Activated CD4-positive, CD25-positive, alpha-beta regulatory T cell treated with anti-CD3 and anti-CD28 coated beads, Interleukin-2, amount 50 U/mL, for 16 hours (primary cell): ENCODE data around the gene SSBP2.

ENCODE experiments used
- DNase-seq: peaks from one replicate; pipeline ENCODE4 v3.0.0-alpha.2; 2020; ENCODE audit warnings: low read depth, low spot score

Gene SSBP2

DNA sequence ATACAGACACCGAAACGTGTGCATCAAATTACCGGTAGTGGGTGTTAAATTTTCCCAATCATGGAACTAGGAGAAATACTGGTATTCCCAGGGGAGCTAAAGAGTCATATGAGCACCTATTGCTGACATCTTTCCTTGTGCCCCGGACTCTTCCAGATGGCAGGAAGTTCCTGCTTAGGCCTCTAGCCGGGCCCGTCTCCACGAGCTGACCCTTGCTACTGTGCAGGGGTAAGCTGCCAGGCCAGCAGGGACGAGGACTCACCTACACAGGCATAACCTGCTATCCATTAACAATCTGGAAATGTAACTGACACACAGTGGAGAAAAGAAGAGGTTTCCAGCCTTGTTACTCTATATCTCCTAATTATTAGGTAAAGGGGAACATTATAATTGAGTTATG is 16.2 kb upstream of the SSBP2 start:
- DNase-seq = no peak

DNA sequence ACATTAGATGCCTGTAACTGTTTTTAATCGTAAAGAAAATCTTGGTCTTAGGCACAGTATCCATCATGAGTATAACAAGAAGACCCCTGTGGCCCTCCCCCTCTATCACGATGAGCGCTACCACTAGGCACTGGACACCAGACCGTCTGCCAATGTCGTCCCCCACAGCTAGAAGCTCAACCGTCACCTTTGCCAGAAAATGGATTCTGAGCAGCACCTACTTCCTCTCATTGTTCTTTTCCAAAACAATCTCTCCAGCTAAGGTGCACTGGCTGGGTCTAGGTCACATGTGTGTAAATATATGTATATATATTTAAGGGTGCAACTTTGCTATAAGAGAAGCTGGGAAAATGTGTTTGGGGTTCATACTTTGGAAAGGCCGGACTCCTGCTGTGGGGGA is 15.7 kb upstream of the SSBP2 start:
- no peak for DNase-seq

DNA sequence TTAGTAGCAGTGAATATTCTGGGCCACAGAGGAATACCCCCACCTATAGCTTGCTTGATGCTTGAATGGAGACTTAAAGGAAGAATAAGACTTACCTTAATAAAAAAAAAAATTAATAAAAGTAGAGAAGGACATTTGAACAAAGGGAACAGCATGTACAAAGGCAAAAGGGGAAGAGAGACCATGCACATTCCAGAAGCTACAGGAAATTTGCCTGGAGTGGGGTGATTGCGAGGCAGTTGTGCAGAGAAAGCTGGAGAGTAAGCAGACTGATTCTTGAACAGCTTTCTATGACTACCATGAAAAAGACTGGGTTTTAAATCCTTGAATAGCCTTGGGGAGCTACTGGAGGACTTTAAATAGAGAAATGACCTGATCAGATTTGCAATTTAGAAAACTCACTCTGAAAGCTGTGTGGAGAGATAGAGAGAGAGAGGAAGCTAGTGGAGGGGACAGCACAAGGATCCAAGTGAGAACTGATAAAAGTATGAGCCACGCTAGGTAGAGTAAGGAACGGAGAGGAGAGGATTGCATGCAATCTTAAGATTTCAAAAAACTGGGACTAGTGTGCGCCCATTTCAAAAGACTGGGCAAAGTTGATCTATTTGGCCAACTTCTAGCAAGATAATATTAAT is 12.5 kb upstream of the SSBP2 start:
- DNase-seq = no peak

DNA sequence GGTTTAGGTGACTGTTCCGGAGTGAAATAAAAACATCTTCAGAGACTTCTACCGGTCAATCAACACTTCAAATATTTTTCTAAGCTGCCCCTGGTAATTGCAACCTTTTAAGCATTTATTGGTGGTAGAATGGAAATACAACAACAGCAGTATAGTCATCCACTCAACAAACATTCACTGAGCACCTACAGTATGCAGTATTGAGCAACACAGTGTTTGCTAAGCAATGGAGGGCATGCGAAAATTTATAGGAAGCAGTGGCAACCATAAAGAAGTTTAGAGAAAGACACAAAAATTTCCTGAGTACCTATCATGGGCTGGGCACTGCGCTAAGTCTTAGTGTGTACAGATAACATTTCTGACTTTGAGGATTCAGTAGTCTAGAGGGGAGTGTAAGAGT is 12.0 kb upstream of the SSBP2 start:
- DNase-seq = no peak

DNA sequence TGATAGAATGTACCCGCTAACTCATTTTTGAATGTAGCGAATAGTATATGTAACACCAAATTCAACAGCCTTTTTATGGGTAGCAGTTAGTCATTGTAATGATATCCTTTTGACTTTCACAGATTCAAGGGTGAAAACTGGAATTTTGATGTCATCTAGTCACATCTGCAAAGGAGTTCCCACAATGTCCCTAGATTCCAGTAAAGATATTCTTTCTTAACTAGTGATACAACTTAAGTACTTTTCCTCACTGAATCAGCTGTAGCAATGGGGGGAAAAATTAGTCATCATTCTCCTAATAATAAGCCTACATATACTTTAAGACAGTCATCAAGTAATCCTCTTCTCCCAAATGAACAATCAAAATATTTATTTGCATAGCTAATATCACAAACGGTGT is 11.5 kb upstream of the SSBP2 start:
- DNase-seq = no peak

DNA sequence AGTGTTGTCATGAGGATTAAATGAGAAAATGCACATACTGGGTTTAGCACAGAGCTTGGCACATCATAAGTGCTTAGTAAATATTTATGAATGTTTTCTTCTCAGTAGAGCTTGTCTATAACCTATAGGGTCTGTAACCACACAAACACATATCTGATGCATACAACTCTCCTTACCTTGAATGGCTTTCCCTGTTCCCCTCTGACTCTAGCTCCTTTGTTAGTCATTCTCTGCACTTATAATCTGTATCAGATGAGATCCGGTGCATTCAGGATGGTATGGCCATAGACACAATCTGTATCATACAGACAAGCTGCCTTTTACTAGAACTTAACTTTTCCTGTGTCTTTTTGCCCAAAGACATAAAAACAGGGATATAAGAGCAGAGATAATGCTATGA is 11.1 kb upstream of the SSBP2 start:
- no peak for DNase-seq

DNA sequence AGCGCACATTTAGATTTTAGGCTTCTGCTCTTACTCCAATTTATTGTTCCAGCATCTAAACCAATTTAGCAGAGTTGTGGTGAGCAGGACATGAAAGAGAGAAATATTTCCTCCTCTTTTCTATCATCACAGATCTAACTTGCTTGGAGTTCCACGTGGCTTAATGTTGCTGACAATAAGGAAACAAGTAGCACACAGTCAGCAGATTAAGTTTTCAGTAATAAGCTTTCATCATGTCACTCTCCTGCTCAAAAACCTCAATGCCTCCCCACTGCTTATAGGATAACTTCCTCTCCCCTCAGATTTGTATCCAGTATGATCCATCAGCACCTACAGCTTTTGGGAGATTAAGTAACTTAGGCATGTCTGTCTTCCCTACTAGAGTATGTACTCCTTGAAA is 10.4 kb upstream of the SSBP2 start:
- no peak for DNase-seq

DNA sequence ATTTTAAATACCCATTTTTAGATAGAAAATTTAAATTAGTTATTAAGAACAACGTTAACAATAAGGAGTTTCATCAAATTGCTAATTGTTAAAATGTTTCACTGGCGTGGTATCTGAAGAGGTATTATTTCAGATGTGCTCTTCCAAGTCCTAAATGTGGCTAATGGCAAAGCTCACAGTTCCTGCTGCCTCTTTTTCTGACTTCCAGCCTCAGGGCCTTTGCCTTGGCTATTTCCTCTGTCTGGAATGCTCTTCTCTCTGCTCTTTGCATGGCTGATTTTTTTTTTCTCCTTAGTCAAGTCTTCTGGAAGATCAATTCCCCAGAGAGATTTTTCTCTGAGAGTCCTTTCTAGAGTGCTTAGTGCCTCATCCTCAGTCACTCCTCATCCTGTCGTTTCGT is 9.6 kb upstream of the SSBP2 start:
- no peak for DNase-seq

DNA sequence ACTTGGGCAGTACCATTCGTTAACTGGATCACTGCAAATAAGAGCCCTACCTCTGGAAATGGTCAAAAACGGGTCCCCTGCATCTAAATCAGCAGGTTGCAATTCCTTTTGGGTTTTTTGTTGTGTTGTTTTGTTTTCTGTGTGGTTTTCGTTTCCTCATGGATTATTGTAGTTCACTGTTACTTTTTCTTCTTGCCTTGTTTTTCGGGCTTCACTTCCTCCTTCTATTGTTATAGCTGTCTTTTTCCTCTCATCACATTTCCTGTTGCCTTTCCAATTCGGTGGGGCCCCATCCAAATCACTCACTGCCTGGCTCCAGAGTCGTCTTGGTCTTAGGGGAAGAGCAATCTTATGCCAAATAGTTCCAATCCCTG is 8.7 kb upstream of the SSBP2 start:
- DNase-seq = no peak

DNA sequence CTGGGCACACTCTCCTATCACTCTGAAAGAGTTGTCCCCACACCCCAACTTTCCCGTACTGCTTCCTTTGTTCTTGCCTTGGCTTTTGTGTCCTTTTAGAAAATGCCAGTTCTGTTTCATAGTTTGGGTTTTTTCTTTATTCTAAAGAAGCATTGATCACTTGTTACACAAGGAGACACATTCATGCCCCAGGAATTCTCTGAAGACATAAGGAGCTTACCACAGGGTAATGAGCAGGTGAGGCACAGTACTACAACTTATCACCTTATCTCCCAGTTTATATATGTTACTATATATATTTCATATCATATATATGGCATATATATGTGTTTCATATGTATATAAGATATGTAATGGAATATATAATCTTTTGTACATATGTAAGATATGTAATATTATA is 6.5 kb upstream of the SSBP2 start:
- DNase-seq = no peak

DNA sequence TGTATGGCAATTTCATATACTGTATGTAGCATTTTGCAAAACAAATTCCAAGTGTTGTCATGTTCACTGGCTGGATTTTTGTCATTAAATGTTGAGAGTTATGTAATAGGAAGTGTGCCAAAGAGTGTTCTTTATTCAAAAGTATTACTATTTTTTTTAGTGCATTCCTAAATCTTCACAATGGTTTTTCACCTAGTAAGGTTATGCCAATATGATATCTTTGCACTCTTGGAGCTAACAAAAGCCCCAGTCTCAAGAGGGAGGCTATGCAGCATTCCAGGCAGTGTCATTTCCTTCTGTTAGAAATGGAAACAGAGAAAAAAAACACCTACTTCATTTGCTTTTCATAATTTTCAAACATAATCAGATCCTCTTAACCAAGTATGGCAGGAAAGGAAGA is 5.1 kb upstream of the SSBP2 start:
- DNase-seq = no peak

DNA sequence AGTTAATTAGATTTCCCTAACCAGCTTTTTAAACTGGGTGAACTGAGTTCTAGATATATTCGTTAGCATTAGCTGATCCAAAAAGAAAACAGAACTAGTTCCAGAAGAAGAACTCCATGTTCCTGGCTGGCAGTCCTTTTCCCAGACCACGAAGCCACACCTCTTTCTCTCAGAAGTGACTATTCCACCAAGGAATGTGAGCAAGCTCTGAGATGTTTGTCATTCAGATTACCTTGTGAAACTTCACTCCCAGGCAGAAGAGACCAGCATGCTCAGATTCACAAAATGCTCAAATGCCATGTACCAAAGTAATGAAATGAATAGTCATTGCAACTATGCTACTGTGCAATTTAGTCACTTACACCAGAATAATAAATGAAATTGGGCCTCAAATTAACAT is 4.4 kb upstream of the SSBP2 start:
- no peak for DNase-seq

DNA sequence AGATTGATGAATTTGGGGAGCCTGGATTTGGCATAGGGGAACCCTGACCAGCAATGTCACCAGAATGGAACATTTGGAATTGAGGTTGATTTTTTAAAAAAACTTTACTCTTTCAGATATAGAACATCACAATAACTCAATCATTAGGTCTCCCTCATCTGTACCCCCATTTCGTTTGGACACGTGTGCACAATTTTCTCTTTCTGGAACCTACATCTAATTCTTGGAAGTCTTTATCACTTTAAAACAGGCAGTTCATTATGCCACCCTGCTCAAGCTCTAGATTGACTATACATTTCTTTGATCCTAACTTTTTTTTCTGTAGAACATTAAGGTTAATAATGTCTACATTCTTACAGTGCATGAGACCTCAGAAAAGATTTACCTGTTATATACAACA is 3.7 kb upstream of the SSBP2 start:
- no peak for DNase-seq

DNA sequence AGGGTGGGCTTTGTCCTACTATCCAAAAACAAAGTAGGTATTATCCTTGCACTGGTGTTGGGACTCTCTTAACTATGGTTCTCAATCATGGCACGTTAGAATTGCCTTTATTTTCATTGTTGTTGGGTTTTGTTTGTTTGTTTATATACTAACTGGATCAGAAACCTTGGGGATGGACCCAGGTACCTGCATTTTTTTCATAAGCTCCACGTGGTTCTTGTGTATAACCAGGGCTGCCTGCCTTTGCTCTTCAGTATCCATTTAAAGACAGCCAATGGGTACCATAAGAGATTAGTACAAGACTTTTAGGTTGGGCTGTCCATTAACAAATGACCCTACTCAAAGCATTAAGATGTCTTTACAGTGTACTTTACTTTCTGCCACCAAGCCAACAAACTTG is 2.5 kb upstream of the SSBP2 start:
- no peak for DNase-seq

DNA sequence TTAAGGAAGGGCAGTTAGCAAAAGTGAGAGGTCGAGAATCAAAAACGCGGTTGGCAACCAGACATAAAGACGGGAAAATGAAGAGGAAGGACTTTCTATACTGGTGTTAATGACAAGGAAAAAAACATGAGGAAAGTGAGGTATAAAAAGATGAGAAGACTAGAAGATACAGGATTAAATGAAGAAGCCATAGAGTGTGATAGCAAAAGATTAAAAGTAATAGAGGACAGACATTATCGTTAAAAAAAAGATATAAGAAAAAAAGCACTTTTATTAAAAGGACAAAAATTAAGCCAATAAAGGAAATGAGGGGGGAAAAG is 1.7 kb upstream of the SSBP2 start:
- DNase-seq = no peak

DNA sequence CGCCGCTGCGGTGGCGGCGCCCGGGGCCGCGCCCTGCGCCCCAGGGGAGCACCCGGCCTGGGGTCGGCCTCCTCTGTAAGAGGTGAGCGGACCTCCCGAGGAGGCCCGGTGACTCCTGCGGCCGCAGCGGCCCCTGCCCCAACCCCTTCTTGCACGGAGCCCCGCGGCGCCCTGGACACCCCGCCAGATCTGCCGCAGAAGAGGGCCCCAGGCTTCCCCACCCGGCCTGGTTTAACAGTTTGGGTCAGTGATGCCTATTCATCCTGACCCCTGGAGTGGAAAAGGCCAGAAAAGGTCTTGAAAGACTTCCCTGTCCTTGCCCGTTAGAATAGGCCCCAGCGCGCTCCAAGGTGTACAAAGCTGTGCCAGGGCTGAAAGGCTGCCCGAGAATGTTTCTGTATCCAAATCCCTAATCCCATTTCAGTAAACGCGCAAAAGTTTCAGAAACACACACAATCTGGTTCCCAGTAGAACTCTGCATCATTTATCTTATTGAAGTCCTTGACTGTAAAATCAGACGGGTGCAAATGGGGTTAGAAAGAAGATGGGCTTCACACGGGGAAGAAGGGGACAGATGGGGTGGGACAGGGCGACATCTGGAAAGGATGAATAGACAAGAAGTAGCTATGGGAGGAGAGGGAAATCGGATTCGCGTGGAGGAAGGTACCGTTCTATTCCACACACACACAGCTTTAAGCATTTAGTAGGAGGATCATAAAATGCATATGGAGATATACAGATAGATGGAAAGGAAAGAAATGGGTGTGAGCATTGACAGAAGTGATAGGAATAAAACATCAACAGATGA is 1.1 kb upstream of the SSBP2 start:
- DNase-seq = no peak

DNA sequence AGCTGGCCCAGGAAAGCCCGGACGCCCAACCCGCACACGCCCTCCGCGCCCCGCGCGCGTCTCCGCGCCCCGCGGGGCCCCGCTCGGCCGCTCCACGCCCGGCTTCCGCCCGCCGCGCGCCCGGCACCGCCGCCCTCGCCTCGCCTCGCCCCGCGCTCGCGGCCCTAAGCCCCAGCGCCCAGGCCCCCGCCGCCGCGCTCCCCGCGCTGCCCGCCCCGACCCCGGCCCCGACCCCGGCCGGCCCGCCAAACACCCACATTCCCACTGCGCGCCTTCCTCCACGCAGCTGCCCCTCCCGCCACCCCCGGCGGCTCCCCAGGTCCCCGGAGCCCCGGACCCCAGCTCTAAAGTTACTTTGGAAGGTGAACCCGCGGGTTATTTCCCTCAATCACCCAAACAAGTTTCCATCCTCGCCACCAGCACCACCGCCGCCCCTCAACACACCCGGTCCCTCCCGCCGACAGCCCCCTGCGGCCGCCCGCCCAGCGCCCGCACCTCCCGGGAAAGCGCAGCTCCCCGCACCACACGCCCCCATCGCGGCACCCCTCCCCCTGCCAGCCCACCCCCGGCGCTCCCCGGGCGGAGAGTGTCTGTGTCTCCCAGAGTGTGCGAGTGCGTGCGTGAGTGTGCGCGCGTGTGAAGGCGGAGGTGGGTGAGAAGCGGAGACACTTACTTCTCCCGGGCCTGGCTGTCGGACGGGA is 439 bp downstream of the SSBP2 start:
- no peak for DNase-seq

DNA sequence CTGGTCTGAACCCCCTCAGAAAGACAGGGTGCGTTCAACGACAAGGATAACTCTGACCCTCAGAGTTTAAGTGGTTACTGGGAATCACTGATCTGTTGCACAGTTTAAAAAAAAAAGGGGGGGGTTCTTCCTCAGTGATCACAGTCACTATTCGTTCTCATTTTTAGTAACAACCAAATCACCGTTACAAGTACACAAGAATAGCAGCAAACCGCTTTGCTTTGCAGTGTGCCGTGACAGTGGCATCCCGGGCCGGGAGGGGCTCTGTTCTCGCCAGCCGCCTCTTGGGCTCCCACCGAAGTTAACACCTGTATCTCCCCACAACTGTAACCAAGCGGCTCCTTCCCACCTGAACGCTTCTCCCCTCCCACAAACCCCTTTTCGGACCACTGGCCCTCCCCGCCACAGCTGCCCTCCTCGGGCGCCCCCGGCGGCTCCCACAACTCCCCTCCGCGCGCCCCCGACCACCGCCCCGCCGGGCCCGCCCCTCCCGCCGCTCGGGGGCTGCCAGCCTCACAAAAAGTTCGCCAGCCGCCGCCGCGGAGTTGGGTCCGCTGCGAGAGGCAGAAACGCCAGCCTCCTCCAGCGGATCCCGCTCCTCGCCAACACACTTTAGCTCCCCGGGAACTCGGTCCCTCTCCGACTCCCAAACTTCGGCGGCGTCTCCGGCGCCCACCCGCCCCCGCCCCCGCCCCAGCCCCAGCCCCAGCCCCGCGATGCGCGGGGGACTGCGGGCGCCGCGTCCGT is 1.2 kb downstream of the SSBP2 start:
- DNase-seq = peak; percentile 14

DNA sequence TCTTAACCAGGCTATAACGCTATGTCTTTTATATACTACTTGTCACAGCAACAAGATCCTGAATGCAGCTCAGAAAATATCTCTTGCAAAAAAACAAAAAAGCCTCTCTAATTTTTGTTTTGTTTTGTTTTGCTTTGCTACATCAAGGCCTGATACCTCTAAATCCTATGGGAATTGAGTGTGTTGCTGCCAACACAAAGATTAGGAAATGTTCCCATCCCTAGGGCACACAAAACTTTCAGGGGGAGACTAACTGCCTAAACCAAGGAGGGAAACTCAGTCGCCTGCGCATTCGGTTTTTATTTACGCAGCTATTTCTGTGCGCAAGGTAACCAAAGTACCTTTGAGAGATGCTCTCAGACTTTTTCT is 1.7 kb downstream of the SSBP2 start:
- DNase-seq = no peak

DNA sequence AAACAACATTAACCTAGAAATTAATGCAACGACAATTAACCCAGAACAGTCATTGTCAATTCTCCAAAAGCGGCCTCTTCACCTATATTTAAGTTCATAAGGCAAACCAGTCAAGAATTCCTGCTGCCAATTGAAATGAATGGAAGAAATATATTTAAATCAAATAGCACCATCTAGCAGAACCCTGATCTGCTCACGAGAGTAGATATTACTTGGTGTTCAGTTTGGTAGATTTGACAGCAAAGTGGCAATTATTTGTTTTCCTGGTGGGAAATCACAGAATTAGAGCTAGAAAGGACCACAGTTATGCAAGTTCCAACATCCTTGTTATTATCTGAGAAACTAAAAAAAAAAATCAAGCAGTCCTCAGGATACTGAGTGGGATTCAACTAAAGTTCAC is 2.3 kb downstream of the SSBP2 start:
- no peak for DNase-seq

DNA sequence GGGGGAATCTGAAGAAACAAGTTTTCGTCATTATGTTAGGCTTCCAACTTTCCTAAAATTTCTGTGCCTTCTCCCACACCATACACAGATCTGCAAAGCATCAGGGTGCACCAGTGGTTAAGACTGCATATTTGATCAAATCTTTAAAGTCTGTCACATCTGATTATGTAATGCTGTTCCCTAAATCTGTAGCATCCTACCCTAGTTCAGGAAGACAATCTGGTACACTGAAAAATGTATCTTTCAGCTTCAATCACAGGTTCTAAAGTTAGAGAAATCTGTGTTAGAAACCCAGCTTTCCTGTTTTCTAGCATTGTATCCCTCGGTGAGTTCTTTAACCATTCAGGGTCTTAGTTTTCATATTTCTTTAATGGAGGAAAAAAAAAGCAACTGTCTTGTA is 3.9 kb downstream of the SSBP2 start:
- no peak for DNase-seq

DNA sequence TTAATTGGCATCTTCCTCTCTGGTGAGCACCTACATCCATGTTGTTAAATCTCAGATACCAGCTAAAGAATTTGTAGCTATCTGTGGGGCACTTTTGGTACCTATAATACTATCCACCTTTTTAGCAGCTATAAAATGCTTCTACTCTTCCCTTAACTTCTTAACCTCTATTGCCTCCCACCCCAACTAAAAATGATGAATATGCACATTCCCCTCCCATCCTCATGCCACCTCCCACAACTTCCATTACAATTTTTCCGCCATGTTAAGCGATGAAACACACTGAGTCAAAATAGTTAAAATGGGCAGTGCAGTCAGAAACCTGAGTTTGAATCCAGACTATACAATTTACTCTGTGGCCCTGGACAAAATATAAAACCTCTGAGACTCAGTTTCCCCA is 10.1 kb downstream of the SSBP2 start:
- no peak for DNase-seq

DNA sequence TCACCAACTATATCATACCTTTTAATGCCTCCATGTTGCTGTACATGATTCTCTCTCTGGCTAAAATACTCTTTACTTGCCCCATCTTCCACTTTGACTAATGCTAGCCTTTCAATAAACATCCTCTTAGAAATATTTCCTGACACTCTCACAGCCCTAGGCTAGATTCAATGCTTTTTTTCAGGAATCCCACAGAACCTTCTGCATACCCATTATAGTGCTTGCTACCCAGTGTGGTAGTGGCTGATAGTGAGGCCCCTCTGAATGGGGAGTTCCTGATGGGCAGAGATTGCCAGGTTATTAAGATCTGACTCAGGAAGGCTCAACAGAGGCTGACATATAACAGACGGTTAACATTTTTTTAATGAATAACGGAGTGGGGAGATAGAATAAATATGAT is 11.6 kb downstream of the SSBP2 start:
- no peak for DNase-seq
